GM12892 (cell line): ENCODE data around the gene USP16. TPM values are rescaled to one million over a fixed set of nuclear protein-coding genes. Genes with fewer than 3 reads are reported as not detected.
"Not testable (repeated sequence)": the region's sequence is repeated elsewhere in the genome, so short reads cannot be mapped to it uniquely, and the experiment has no call there.

Experiments used
- DNase-seq: peaks from one replicate; pipeline ENCODE4 v3.0.0; 2011; ENCODE audit not compliant: insufficient read length
- FAIRE-seq: peaks from 2 replicates; lab custom pipeline; 2011; peaks lifted over from hg19 to GRCh38; lab: Jason Lieb, UNC
- POLR2A ChIP-seq: IDR thresholded peaks from 2 replicates; pipeline ENCODE4 v1.6.1; 2011; ENCODE audit warnings: low read depth, low read length, control low read depth
- POLR2AphosphoS5 ChIP-seq: IDR thresholded peaks from 2 replicates; pipeline ENCODE4 v1.6.1; 2011; ENCODE audit warnings: low read depth, low read length, control low read depth
- TAF1 ChIP-seq: IDR thresholded peaks from 2 replicates; pipeline ENCODE4 v1.6.1; 2011; ENCODE audit warnings: low read depth, mild to moderate bottlenecking, control low read depth, low read length, borderline replicate concordance
- polyA plus RNA-seq: library from polyadenylated mRNA; unstranded; fragments of >200 nt; gene quantifications from one replicate; pipeline ENCODE4 v1.2.1, GENCODE V29; 2012; ENCODE audit warnings: missing spikeins, inconsistent platforms; ENCODE audit not compliant: missing spikeins

USP16 gene
- 36.6 TPM for polyA plus RNA-seq

GRCh38 chr21:29024474-29025327 is at the start of gene USP16:
TSS of gene USP16 (plus strand) at chr21:29024668. CDS start at chr21:29027914, 3,246 bp downstream.
- peak; percentile 98 for FAIRE-seq
- TF ChIP-seq POLR2AphosphoS5 (peak; percentile 96), POLR2A (peak; percentile 95), TAF1 (peak; percentile 73; the same call in 1 of the 2 replicates)

DNA sequence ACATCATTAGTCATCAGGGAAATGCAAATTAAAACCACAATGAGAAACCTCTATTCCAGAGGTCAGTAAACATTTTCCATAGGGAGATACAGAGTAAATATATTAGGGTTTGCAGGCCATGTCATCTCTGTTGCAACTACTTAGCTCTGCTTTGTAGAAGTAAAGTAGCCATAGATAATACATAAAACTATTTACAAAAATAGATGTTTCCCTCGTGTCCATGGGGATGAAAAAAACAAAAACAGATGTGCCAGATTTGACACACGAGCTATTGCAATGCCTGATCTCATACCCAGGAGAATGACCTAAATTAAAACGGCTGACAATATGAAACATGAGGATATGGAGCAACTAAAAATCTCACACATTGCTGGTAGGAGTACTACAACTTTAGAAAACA is 49.1 kb upstream of the USP16 start:
- DNase-seq = no peak
- no peak for FAIRE-seq
- TF ChIP-seq POLR2AphosphoS5 (no peak), TAF1 (no peak), POLR2A (no peak)

More at GRCh38 chr21:29024474-29025327, at the start of gene USP16:
- peak; percentile 88 for DNase-seq

GRCh38 chr21:28979092-28979491 is 45.4 kb upstream of the USP16 start:
- DNase-seq (no peak), FAIRE-seq (no peak)
- no peak for TF ChIP-seq POLR2A
- no peak for TF ChIP-seq TAF1
- TF ChIP-seq POLR2AphosphoS5 = no peak

DNA sequence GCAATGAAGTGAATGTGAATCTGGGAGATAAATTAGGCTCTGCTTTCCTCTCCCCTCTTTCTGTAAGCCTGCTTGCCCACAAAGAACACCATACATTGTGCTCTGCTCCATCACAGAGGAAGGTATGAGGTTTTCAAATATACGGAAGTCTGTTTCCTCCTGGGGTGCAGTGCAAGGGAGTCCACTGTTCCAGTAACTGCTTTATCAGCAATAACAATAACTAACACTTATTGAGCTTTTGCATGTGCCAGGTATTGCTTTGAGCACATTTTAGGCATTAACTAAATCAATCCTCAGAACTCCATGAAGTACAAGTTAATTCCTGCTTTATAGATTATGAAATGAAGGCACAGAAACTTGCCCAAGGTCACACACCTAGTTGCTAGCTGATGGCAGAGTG is 41.8 kb upstream of the USP16 start:
- FAIRE-seq (no peak), DNase-seq (no peak)
- no peak for TF ChIP-seq POLR2A
- TF ChIP-seq POLR2AphosphoS5 = no peak
- TF ChIP-seq TAF1 = no peak

GRCh38 chr21:28986677-28987076 is 37.8 kb upstream of the USP16 start:
- no peak for FAIRE-seq
- no peak for DNase-seq
- TF ChIP-seq POLR2A = no peak
- no peak for TF ChIP-seq TAF1
- no peak for TF ChIP-seq POLR2AphosphoS5

DNA sequence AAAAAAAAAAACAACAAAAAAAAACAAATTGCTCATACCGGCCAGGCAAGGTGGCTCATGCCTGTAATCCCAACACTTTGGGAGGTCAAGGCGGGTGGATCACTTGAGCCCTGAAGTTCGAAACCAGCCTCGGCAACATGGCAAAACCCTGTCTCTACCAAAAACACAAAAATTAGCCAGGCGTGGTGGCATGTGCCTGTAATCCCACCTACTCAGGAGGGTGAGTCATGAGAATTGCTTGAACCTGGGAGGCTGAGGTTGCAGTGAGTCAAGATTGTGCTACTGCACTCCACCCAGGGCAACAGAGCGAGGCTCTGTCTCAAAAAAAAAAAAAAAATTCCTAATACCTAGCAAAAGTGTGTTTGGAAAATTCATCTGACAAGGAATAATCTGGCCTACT is 36.3 kb upstream of the USP16 start:
- not testable (repeated sequence) for FAIRE-seq, DNase-seq

GRCh38 chr21:28991861-28992525 is 32.5 kb upstream of the USP16 start:
- no peak for TF ChIP-seq POLR2A
- no peak for TF ChIP-seq TAF1
- TF ChIP-seq POLR2AphosphoS5 = no peak
- FAIRE-seq (no peak), DNase-seq (no peak)

GRCh38 chr21:28992526-28993292 is 31.8 kb upstream of the USP16 start, which contains the start of gene LTN1:
TSS of gene LTN1 (minus strand) at chr21:28992877. CDS start at chr21:28992805, 72 bp downstream.
- DNase-seq = peak; percentile 84
- FAIRE-seq = peak; percentile 97
- TF ChIP-seq POLR2A (peak; percentile 84), TAF1 (peak; percentile 7; the same call in 1 of the 2 replicates), POLR2AphosphoS5 (peak; percentile 90)

GRCh38 chr21:28993293-28993629 is 31.2 kb upstream of the USP16 start:
- DNase-seq (no peak), FAIRE-seq (no peak)
- TF ChIP-seq POLR2A (no peak), TAF1 (no peak), POLR2AphosphoS5 (no peak)

GRCh38 chr21:29002442-29003144 is 21.9 kb upstream of the USP16 start:
- DNase-seq = peak; percentile 85
- TF ChIP-seq POLR2AphosphoS5 = peak; percentile 99
- TF ChIP-seq POLR2A = peak; percentile 99
- TF ChIP-seq TAF1 = peak; percentile 94
- FAIRE-seq = peak; percentile 100

DNA sequence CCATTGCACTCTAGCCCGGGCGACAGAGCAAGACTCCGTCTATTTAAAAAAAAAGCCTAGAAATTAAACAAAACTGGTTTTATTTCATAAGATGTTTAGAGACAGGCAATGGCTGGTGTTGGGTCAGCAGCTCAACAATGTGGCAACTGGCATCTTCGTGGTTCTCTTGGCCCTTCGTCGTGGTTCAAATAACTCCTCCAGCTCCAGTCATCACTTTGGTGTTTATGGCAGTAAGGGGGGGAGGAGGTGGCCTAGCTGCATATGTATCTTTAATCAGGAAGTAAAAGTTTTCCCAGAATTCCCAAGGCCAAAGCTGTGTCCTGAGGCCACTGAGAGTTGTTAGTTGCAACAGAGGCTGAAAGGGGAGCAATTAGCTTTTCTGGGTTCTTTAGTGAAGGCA is 18.8 kb upstream of the USP16 start:
- FAIRE-seq = no peak
- TF ChIP-seq POLR2AphosphoS5 (no peak), TAF1 (no peak), POLR2A (no peak)
- no peak for DNase-seq
